ENCODE measurements around the gene DCC.

The DCC gene

DNA sequence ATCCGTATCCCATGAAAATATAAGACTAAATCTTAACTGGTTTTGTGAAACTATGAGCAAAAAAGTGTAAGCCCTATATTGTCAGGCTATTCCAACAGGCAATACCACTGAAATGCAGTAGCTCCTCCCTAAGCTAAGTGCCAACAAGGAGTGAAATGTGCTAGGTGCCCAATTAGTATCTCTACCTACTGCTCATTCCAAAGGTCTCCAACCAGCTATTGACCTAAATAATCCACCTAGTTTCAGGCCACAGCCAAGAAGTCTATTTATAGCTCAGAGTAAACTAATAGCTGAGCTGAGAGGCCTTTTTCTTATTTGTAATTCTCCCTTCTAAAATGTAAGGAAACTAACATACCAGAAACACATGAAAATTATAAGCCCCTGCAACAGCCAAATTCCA lies 482.2 kb downstream of the DCC start:
- no peak overlapping the region for H3K4me2 ChIP-seq (ENCODE audit: low read length)
- no peak overlapping the region for H3K27ac ChIP-seq (ENCODE audit: low read depth, low read length)
- H3K36me3 ChIP-seq (ENCODE audit: control insufficient read depth, low read length) = no peaks in the 10 kb centered on the region
- H3K79me2 ChIP-seq (ENCODE audit: control insufficient read depth, low read length) = no peaks in the 10 kb centered on the region
- no peaks in the 10 kb centered on the region for H4K20me1 ChIP-seq (ENCODE audit: control insufficient read depth, insufficient read depth, low read depth, low read length)
- H3F3A ChIP-seq (ENCODE audit: control insufficient read depth, insufficient read depth) = no peaks in the 10 kb centered on the region
- H3K27me3 ChIP-seq (ENCODE audit: control insufficient read depth, low read length) = no peaks in the 10 kb centered on the region
- no peaks in the 10 kb centered on the region for H3K9me2 ChIP-seq (replicated peaks; ENCODE audit: control insufficient read depth, low read length)
- H3K9me3 ChIP-seq (ENCODE audit: control insufficient read depth, insufficient read depth, low read length) = no peaks in the 10 kb centered on the region
- H3K4me1 ChIP-seq (ENCODE audit: control insufficient read depth, low read length) = no peaks in the 10 kb centered on the region
- no peak for TF ChIP-seq EZH2phosphoT487 (IDR thresholded peaks at IDR 0.05; ENCODE audit: borderline replicate concordance, low read length)
- no peak overlapping the region for H3K4me3 ChIP-seq (ENCODE audit: low read length)

DNA sequence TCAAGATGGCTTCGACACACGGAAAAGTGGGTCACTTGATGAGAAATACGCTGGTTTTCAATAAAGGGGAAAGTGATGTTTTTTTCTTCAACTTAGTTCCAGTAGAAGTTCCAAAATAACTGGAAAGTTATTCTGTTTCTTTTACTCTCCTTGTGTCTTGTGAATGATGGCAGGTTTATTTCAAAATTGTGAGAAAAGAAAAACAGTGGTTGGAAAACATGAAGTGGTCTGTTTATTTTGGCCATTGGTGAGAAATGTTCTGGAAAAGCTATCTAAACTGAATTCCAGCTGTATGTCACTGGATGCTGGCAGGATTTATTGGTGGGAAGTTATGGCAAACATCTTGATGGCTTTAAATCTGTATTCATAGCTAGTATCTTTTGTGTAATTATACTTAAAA lies 484.1 kb downstream of the DCC start:
- no peaks in the 10 kb centered on the region for H3K4me1 ChIP-seq (ENCODE audit: control insufficient read depth, low read length)
- no peak overlapping the region for H3K27ac ChIP-seq (ENCODE audit: low read depth, low read length)
- H3K36me3 ChIP-seq (ENCODE audit: control insufficient read depth, low read length) = no peaks in the 10 kb centered on the region
- H3K79me2 ChIP-seq (ENCODE audit: control insufficient read depth, low read length) = no peaks in the 10 kb centered on the region
- no peaks in the 10 kb centered on the region for H4K20me1 ChIP-seq (ENCODE audit: control insufficient read depth, insufficient read depth, low read depth, low read length)
- no peaks in the 10 kb centered on the region for H3K9me3 ChIP-seq (ENCODE audit: control insufficient read depth, insufficient read depth, low read length)
- no peaks in the 10 kb centered on the region for H3K27me3 ChIP-seq (ENCODE audit: control insufficient read depth, low read length)
- no peak overlapping the region for H3K4me3 ChIP-seq (ENCODE audit: low read length)
- H3K9me2 ChIP-seq (replicated peaks; ENCODE audit: control insufficient read depth, low read length) = no peaks in the 10 kb centered on the region
- H3F3A ChIP-seq (ENCODE audit: control insufficient read depth, insufficient read depth) = no peaks in the 10 kb centered on the region
- H3K4me2 ChIP-seq (ENCODE audit: low read length) = no peak overlapping the region
- TF ChIP-seq, protein P1, sequence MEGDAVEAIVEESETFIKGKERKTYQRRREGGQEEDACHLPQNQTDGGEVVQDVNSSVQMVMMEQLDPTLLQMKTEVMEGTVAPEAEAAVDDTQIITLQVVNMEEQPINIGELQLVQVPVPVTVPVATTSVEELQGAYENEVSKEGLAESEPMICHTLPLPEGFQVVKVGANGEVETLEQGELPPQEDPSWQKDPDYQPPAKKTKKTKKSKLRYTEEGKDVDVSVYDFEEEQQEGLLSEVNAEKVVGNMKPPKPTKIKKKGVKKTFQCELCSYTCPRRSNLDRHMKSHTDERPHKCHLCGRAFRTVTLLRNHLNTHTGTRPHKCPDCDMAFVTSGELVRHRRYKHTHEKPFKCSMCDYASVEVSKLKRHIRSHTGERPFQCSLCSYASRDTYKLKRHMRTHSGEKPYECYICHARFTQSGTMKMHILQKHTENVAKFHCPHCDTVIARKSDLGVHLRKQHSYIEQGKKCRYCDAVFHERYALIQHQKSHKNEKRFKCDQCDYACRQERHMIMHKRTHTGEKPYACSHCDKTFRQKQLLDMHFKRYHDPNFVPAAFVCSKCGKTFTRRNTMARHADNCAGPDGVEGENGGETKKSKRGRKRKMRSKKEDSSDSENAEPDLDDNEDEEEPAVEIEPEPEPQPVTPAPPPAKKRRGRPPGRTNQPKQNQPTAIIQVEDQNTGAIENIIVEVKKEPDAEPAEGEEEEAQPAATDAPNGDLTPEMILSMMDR (IDR thresholded peaks at IDR 0.05; ENCODE audit: low read depth, low read length, poor library complexity, severe bottlenecking) = no peak
- TF ChIP-seq EZH2phosphoT487 (IDR thresholded peaks at IDR 0.05; ENCODE audit: borderline replicate concordance, low read length) = no peak

DNA sequence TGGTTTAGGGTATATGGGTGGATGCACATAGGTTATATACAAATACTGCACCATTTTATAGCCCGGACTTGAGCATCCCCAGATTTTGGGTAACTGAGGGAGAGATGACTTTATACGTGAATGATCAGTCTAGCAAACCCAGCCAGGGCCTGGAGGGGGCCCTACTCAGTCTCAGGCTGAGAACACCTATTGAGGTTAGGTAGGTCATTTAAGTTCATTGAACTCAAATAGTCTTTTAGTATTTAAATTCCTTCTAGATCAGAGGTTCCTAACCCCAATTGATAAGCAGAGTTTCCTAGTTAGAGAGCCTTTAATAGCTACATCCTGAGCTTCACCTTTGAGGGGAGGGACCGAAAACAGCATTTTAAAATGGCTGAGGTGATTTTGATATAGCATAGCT lies 487.0 kb downstream of the DCC start:
- no peak overlapping the region for H3K27ac ChIP-seq (ENCODE audit: low read depth, low read length)
- no peaks in the 10 kb centered on the region for H3K9me2 ChIP-seq (replicated peaks; ENCODE audit: control insufficient read depth, low read length)
- no peaks in the 10 kb centered on the region for H3F3A ChIP-seq (ENCODE audit: control insufficient read depth, insufficient read depth)
- H3K4me2 ChIP-seq (ENCODE audit: low read length) = no peak overlapping the region
- no peaks in the 10 kb centered on the region for H4K20me1 ChIP-seq (ENCODE audit: control insufficient read depth, insufficient read depth, low read depth, low read length)
- no peak for TF ChIP-seq EZH2phosphoT487 (IDR thresholded peaks at IDR 0.05; ENCODE audit: borderline replicate concordance, low read length)
- no peaks in the 10 kb centered on the region for H3K4me1 ChIP-seq (ENCODE audit: control insufficient read depth, low read length)
- H3K9me3 ChIP-seq (ENCODE audit: control insufficient read depth, insufficient read depth, low read length) = no peaks in the 10 kb centered on the region
- H3K27me3 ChIP-seq (ENCODE audit: control insufficient read depth, low read length) = no peaks in the 10 kb centered on the region
- H3K79me2 ChIP-seq (ENCODE audit: control insufficient read depth, low read length) = no peaks in the 10 kb centered on the region
- H3K4me3 ChIP-seq (ENCODE audit: low read length) = no peak overlapping the region
- H3K36me3 ChIP-seq (ENCODE audit: control insufficient read depth, low read length) = no peaks in the 10 kb centered on the region

DNA sequence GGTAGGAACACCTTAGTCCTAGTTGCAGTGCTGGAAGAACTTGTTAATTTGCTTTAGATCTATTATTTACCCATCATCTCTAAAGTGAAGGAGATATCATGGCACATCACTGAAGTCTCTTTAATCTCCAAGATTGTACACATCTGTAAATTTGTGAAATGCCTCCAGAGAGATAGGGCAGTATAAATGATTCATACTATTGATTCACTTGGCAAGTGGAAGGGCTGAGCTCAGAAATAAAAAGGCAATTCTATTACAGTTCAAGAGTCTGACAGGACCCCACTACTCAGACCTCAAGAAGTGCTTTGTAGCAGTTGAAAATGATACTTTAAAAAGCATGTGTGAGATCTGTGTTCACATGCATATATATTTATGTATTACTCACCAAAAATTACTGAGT lies 489.3 kb downstream of the DCC start:
- no peaks in the 10 kb centered on the region for H4K20me1 ChIP-seq (ENCODE audit: control insufficient read depth, insufficient read depth, low read depth, low read length)
- no peak overlapping the region for H3K27ac ChIP-seq (ENCODE audit: low read depth, low read length)
- H3K4me1 ChIP-seq (ENCODE audit: control insufficient read depth, low read length) = no peaks in the 10 kb centered on the region
- H3K9me3 ChIP-seq (ENCODE audit: control insufficient read depth, insufficient read depth, low read length) = no peaks in the 10 kb centered on the region
- no peaks in the 10 kb centered on the region for H3K79me2 ChIP-seq (ENCODE audit: control insufficient read depth, low read length)
- no peaks in the 10 kb centered on the region for H3K9me2 ChIP-seq (replicated peaks; ENCODE audit: control insufficient read depth, low read length)
- no peak overlapping the region for H3K4me3 ChIP-seq (ENCODE audit: low read length)
- no peaks in the 10 kb centered on the region for H3K36me3 ChIP-seq (ENCODE audit: control insufficient read depth, low read length)
- no peaks in the 10 kb centered on the region for H3F3A ChIP-seq (ENCODE audit: control insufficient read depth, insufficient read depth)
- no peaks in the 10 kb centered on the region for H3K27me3 ChIP-seq (ENCODE audit: control insufficient read depth, low read length)
- no peak overlapping the region for H3K4me2 ChIP-seq (ENCODE audit: low read length)
- TF ChIP-seq, protein P1 (IDR thresholded peaks at IDR 0.05; ENCODE audit: low read depth, low read length, poor library complexity, severe bottlenecking) = no peak
- no peak for TF ChIP-seq EZH2phosphoT487 (IDR thresholded peaks at IDR 0.05; ENCODE audit: borderline replicate concordance, low read length)
